ENCODE data around the gene SNTG2.

DNA sequence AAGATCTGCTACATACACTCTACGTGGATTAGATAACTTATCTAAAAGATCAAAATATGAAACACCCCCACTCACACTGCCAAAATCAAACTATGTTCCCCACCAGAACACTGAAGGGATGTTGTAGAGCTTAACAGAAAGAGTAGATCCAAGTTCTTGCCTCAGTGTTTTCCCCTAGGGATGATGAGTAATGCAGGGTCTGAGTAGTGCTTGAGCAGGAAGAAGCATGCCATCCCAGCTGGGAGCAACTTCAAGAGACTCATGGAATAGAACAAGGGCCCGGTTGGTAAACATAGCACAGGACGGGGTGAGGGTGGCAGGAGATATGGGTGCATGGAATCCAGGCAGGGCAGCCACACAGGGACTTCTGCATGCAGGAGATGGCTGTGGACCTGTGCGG is 74.3 kb downstream of the SNTG2 start:
- TF ChIP-seq POLR2A (IDR thresholded peaks at IDR 0.05; ENCODE audit: low read length): no peak
- TF ChIP-seq GATA1 (IDR thresholded peaks at IDR 0.05; ENCODE audit: low read depth, low read length): no peak

Data from erythroblast (primary cell).